NCI-H1694 treated with DMSO at 0.1 percent for 48 hours (cell line): ENCODE results near the gene PIK3R4.

Source experiments
- DNase-seq: peaks from one replicate; lab custom pipeline; 2025; lab: John Stamatoyannopoulos, UW

The PIK3R4 gene

GRCh38 chr3:130688697-130689470, 57.7 kb downstream of the PIK3R4 start:
- no peak for DNase-seq

DNA sequence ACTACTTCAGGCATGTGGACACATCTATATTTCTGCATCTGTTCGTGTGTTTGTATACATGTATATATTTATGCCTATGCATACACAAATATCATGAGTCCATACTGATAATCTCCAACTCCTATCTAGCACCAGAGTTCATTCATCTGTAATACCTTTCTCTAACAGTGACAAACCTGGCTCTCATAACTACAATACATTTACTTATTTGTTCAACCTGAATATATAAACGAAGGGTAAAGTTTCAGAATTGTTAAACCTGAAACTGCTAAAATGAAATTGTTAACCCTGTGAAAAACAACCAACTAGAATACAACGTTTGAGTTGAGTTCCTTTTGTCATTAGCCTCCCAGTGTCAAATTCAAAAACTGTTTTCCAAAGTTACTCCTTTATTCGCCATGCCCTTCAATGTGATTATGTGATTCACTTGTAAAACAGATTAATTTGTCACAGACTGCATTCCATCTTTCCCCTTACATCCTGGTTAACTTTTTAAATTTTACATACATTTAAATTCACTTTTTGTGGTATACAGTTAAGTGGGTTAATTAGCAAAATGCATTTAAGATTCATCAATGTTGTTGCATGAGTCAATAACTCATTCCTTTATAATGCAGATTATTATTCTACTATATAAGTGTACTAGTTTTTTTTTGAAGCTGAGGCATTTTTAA, 58.5 kb downstream of the PIK3R4 start:
- no peak for DNase-seq

DNA sequence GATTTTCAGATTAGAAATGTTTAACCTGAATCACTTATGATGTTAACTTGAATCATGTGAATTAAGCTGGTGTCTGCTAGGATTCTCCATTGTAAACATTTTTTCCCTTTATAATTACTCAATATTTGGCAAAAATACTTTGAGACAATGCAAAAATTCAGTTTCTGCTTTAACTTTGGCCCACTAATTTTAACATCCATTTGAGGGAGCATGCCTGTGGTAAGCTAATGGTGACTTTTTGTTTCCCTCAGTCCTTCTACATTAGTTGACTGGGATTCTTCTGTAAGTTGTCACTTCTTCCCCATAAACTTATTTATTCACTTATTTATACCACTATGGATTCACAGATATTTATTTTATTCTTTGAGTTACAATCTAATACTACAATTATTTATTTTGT, 59.3 kb downstream of the PIK3R4 start:
- no peak for DNase-seq

GRCh38 chr3:130686833-130687232, 59.8 kb downstream of the PIK3R4 start:
- no peak for DNase-seq

GRCh38 chr3:130682131-130682530, 64.5 kb downstream of the PIK3R4 start:
- DNase-seq = no peak

DNA sequence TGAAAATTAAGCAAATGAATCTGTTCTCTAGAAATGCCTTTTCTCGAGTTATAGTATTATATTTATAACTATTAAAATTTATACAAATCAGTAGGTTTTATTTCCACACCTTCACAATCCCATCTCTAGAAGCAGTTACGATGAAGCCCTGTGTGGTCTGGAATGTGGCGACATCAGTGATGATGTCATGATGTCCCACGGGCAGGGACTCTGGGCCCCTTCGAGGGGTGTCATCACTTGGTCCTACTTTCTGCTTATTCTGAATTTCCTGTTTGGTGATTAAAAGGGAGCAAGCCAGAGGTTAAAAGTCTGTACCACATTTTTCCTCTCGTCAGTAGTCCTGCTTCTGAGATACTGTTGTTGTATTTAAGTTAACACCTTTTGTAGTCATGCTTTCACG, 67.4 kb downstream of the PIK3R4 start:
- DNase-seq = no peak

- DNase-seq = no peak
Observed at GRCh38 chr3:130677343-130677742, 69.3 kb downstream of the PIK3R4 start.

DNA sequence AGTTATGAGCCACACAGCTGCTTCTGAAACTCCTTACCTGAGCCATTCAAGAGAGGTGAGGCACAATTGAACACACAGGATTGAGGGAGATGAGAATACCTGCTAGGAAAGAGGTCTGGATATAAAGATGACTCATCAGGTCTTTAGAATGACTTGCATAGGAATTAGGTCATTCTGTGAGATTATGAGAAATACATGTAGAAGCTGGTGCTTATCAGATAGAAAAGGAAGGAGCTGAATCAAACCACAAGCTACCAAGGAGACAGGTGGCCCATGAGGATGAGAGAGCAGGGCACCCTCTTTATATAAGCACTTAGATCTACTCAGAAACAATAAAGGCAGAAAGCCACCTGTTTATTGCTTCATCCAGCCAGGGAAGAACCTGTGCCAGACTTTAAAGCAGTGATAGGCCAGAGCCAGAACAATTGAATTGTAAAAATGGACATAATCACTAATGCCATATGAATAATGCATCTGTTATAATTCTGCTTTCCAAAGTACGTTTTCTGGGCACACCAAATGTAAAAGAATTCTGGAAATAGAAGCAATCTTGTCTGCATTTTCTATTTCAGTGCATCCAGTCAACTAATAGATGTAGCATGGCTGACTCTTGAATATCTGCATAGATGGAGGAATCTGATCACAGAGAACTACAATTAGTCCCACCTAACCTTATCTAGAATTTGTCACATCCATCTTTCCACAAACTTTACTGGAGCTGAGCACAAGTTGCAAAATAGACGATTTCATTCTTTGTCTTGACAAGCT, 74.9 kb downstream of the PIK3R4 start:
- no peak for DNase-seq

DNA sequence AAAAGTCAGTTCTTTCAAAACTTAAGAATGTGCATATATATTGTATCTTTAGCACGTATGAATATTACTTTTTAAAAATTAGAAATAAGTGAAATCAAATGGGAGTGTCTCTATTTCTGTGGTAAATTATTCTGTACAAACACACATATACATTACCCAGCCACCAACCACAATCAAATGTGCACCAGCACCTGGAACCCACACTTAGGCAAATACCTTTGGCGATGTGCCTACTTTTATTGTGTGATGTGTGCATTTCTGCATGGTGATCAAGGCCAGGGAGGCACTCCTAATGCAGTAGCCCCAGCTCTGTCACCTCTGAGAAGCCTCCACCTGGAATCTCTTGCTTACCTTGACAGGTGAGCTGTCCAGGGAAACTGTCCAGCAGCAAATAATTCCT, 76.9 kb downstream of the PIK3R4 start:
- DNase-seq = no peak

- DNase-seq = no peak
Observed at GRCh38 chr3:130663092-130663491, 83.5 kb downstream of the PIK3R4 start.

DNA sequence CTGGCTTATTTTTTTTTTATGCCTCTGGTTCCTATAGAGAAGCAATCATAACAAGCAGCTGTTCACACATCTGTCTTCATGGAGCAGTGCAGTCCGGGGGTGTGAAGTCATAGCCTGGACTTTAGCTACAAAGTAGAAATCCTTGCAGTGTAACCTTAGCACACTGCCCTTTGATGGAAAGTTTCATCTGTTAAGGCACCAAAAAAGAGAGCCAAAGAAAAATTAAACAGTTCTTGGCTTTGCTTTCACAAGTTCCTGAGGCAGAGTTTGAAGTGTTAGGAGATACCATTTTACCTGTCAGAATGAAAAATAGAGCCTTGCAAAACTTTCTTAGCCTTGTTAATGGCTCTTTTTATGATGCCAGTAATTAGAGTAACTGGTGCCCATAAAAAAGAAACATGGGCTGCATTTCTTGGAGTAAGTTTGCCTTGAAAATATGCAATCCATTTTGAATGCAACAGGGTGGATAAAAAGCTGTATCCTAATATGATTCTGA, 84.1 kb downstream of the PIK3R4 start:
- no peak for DNase-seq

GRCh38 chr3:130661140-130661891, 85.3 kb downstream of the PIK3R4 start:
- no peak for DNase-seq

- DNase-seq = no peak
Observed at GRCh38 chr3:130659911-130660310, 86.7 kb downstream of the PIK3R4 start.

GRCh38 chr3:130658678-130659077, 88.0 kb downstream of the PIK3R4 start:
- DNase-seq = no peak

DNA sequence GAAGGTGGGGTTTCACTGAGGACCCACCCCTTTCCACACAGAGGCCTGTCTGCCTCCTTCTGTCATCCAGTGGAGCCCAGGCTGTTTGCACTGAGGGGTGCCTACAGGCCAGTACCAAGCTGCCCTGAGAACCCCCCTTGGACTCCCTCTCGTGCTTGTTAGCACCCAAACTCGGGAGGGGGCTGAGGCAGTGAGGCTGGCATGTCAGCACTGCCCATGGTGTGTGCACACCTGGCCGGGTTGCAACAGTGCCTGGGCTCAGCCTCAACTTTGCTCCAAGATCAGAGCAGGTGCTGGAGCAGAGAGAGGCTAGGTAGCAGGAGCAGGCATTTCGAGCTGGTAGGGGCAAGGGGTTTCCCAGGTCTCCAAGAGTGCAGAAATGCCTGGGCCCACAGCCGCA, 90.0 kb downstream of the PIK3R4 start:
- no peak for DNase-seq

GRCh38 chr3:130654921-130655320, 91.7 kb downstream of the PIK3R4 start:
- no peak for DNase-seq

DNA sequence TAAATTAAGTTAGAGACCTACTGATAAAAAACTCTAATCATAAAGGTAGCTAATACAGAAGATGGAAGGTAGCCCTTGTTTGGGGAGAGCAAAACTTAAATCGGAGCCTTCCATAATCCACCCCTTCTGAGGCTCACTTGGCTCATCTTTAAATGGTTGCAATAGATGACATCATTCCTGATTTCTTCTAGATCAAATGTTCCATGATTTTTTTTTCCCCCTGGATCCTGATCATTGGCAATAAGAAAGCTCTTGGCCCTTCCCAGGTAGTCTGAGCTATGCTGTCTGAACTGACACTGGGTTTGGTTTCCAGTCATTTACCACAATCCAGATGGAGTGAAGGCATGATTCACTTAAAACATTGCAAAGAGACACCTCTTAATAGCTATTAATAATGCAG, 92.5 kb downstream of the PIK3R4 start:
- no peak for DNase-seq

GRCh38 chr3:130649061-130649654, 97.5 kb downstream of the PIK3R4 start:
- no peak for DNase-seq

- DNase-seq = no peak
Observed at GRCh38 chr3:130648293-130648692, 98.3 kb downstream of the PIK3R4 start.

GRCh38 chr3:130645261-130645660, 101.4 kb downstream of the PIK3R4 start:
- no peak for DNase-seq

GRCh38 chr3:130644628-130645253, 101.9 kb downstream of the PIK3R4 start:
- no peak for DNase-seq
